ENCODE results near the gene MFAP4. TPM values are rescaled to one million over a fixed set of nuclear protein-coding genes. Genes with fewer than 3 reads are reported as not detected.

Gene MFAP4
- total RNA-seq, 3 donors from 2014 or later, result 19.0 to 127 (median 44.2) TPM

DNA sequence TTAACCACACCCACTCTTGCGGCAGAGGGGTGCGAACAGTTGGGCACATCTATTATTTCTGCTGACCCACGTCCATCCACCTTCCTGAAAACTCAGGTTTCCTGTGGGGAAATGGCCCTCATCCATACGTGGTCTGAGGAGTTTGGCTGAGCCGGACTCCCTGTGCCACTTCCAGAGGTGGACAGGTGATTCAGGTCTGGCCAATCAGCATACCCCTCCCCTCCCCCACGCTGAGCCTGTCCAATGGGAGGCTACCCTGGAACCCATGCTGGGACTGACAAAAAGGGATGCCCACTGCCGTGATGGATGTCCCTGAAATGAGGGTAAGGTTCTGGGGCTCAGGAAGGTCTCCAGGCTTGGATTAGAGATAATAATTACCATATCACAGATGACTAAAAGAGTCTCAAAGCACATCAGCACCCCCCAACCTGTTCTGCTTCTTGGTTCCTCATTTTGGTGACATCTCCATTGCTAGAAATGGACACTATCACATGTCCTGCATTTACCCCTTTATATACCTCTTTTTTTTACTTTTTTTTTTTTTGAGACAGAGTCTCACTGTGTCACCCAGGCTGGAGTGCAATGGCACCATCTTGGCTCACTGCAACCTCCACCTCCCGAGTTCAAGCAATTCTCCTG is 14.0 kb downstream of the MFAP4 start:
- Histone ChIP-seq H3K36me3 (ENCODE audit: low read depth) (peaks cover under 1% of the 10 kb centered on the region), H3K4me1 (ENCODE audit: low read depth) (peaks cover 21% of the 10 kb centered on the region), H3K4me3 (no peak overlapping the region), H3K9me3 (no peaks in the 10 kb centered on the region)
- DNase-seq (no peak), ATAC-seq (no peak)
- intact Hi-C loops (cut with DNase I, micrococcal nuclease), result no loop called here
- TF ChIP-seq, protein P1, sequence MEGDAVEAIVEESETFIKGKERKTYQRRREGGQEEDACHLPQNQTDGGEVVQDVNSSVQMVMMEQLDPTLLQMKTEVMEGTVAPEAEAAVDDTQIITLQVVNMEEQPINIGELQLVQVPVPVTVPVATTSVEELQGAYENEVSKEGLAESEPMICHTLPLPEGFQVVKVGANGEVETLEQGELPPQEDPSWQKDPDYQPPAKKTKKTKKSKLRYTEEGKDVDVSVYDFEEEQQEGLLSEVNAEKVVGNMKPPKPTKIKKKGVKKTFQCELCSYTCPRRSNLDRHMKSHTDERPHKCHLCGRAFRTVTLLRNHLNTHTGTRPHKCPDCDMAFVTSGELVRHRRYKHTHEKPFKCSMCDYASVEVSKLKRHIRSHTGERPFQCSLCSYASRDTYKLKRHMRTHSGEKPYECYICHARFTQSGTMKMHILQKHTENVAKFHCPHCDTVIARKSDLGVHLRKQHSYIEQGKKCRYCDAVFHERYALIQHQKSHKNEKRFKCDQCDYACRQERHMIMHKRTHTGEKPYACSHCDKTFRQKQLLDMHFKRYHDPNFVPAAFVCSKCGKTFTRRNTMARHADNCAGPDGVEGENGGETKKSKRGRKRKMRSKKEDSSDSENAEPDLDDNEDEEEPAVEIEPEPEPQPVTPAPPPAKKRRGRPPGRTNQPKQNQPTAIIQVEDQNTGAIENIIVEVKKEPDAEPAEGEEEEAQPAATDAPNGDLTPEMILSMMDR (IDR thresholded peaks at IDR 0.05), result no peak

DNA sequence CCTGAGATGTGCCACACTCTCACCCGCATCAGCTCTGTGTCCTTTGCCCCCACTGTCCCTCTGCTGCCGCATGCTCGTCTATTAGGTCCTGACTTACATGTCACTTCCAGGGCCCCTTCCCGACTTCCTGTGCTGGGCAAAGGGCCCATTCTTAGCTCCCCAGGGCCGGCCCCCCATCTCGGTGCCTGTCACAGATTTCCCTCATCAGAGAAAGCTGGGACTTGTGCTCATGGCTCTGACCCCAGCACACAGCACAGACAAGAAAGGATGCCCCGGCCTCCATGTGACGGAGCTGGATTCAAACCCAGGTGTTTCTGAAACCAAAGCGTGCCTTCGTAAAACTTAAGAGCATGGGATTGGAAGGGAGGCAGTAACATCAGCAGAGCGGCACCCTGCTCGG is 14.6 kb downstream of the MFAP4 start:
- ATAC-seq (no peak), DNase-seq (no peak)
- Histone ChIP-seq H3K4me1 (ENCODE audit: low read depth) (peaks cover 21% of the 10 kb centered on the region), H3K36me3 (ENCODE audit: low read depth) (no peaks in the 10 kb centered on the region), H3K9me3 (no peaks in the 10 kb centered on the region), H3K4me3 (no peak overlapping the region)
- TF ChIP-seq, protein P1 (IDR thresholded peaks at IDR 0.05), result no peak
- intact Hi-C loops (cut with DNase I, micrococcal nuclease), result no loop called here

DNA sequence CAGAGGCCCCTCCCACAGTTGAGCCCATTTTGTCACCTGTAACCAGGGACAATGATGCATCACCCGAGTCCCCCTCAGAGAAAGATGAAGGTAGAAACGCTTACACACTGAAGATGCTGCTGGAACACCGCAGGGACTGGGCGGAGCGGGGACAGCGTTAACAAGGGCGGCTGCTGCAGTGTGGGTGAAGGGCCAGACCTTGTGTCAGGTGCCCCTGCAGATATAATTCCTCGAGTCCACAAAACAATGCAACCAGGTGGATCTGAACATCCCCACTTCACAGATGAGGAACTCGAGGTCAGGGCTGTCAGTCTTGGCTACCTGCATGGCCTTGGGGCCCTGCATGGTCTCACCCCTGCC is 15.0 kb downstream of the MFAP4 start:
- intact Hi-C loops (cut with DNase I, micrococcal nuclease), result no loop called here
- Histone ChIP-seq H3K9me3 (no peaks in the 10 kb centered on the region), H3K4me3 (no peak overlapping the region), H3K4me1 (ENCODE audit: low read depth) (peaks cover 17% of the 10 kb centered on the region), H3K36me3 (ENCODE audit: low read depth) (no peaks in the 10 kb centered on the region)
- TF ChIP-seq, protein P1 (IDR thresholded peaks at IDR 0.05), result no peak
- DNase-seq (no peak), ATAC-seq (no peak)

DNA sequence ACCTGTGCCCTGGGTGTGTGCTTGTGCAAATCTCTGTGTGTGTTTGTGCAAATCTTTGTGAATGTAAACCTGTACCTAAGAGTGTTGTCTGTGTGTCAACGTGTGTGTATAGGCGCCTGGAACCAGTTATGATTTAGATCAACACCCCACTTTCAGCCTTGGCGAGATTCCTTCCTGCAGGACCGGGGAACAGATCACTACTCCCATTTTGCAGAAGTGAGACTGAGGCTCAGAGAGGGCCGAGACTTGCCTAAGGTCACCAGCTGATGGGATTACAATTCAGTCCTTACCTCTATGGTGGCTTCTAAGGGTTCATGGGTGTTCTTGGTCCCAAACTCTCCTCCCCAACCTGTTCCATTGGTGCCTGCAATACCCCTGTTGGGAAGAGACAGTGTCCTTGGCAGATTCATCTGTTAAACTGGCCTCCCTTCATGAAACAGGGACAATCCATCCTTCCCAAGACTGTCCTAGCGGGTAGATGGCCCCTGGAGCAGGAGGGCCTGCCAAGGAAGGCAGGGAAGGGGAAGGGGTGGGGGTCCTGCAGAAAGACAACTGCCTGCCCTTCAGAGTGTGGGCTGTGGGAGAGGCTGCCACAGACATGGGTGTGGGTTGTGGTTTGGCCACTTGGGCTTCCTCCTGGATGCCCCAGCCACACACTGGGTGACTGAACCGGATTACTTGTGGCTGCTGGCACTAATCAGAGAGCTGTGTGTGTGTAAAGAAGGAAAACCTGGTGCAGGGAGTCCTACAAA is 15.6 kb downstream of the MFAP4 start:
- no peak for DNase-seq
- H3K4me3 ChIP-seq, result no peak overlapping the region
- no peaks in the 10 kb centered on the region for H3K36me3 ChIP-seq (ENCODE audit: low read depth)
- H3K9me3 ChIP-seq, result no peaks in the 10 kb centered on the region
- TF ChIP-seq, protein P1 (IDR thresholded peaks at IDR 0.05), result no peak
- no peak for ATAC-seq
- intact Hi-C loops (cut with DNase I, micrococcal nuclease), result no loop called here
- peaks cover 14% of the 10 kb centered on the region for H3K4me1 ChIP-seq (ENCODE audit: low read depth)

DNA sequence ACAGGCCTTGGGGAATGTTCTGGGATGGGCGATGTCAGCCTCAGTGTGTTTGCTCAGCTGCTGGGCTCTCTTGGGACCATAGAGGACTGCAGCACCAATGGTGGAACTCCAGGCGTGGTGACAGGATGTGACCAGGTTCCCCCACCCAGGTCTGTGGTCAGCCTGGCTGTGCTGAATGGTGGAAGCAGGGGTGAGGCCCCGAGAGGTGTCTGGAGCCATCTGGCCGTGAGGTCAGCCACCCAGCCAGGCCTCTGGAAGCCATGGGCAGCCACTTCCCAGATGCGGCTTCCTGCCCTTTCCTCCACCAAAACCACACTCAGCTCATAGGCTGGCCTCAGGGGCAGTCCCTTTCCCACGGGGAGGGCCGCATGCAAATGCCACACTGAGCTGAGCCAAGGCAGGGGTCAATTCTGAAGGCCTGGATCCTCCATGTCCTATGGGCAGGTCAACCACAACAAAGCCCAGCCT is 16.5 kb downstream of the MFAP4 start:
- no peaks in the 10 kb centered on the region for H3K36me3 ChIP-seq (ENCODE audit: low read depth)
- ATAC-seq, result peak; percentile 15
- intact Hi-C loops (cut with DNase I, micrococcal nuclease), result no loop called here
- H3K9me3 ChIP-seq, result no peaks in the 10 kb centered on the region
- TF ChIP-seq, protein P1 (IDR thresholded peaks at IDR 0.05), result no peak
- no peak for DNase-seq
- H3K4me3 ChIP-seq, result no peak overlapping the region
- peaks cover 8% of the 10 kb centered on the region for H3K4me1 ChIP-seq (ENCODE audit: low read depth)

All from mucosa of descending colon (tissue), 3 donors.